Epithelial cell of proximal tubule (primary cell): ENCODE results near the gene MAG. TPM values are rescaled to one million over a fixed set of nuclear protein-coding genes. Genes with fewer than 3 reads are reported as not detected.

Source experiments
- DNase-seq: peaks from one replicate; pipeline ENCODE4 v3.0.0-alpha.2; 2011; ENCODE audit warnings: low read depth
- H3K4me3 ChIP-seq: 2 replicates; pipeline ENCODE4 v1.5.1; 2011; ENCODE audit warnings: low read depth, mild to moderate bottlenecking, low read length
- CTCF ChIP-seq: conservative IDR thresholded peaks from 2 replicates; pipeline ENCODE4 v1.5.1; 2012; ENCODE audit warnings: low read depth, mild to moderate bottlenecking, low read length
- total RNA-seq: library from RNA; depleted of rRNA; stranded (reverse); fragments of >200 nt; gene quantifications from 2 replicates; pipeline ENCODE4 v1.2.3, GENCODE V29; 2015

MAG gene
- total RNA-seq, 1 donor from 2014 or later = not detected

- TF ChIP-seq CTCF = no peak
- DNase-seq = no peak
- no peak overlapping the region for H3K4me3 ChIP-seq
Observed at GRCh38 chr19:35260694-35261304, 31.2 kb upstream of the MAG start.

GRCh38 chr19:35261356-35262100 is 30.4 kb upstream of the MAG start:
- no peak for TF ChIP-seq CTCF
- DNase-seq = no peak
- H3K4me3 ChIP-seq = no peak overlapping the region

- DNase-seq = no peak
- TF ChIP-seq CTCF = no peak
- no peak overlapping the region for H3K4me3 ChIP-seq
Observed at GRCh38 chr19:35262101-35262761, 29.7 kb upstream of the MAG start.

GRCh38 chr19:35264268-35265125 is 27.5 kb upstream of the MAG start:
- no peak for TF ChIP-seq CTCF
- H3K4me3 ChIP-seq = no peak overlapping the region
- no peak for DNase-seq

GRCh38 chr19:35265126-35265899 is 26.6 kb upstream of the MAG start:
- no peak overlapping the region for H3K4me3 ChIP-seq
- no peak for TF ChIP-seq CTCF
- DNase-seq = no peak

GRCh38 chr19:35265900-35266519 is 26.0 kb upstream of the MAG start:
- TF ChIP-seq CTCF = no peak
- no peak for DNase-seq
- peak overlapping the region; percentile 89 for H3K4me3 ChIP-seq
